ENCODE measurements around the gene GAPDHS. TPM values are rescaled to one million over a fixed set of nuclear protein-coding genes. Genes with fewer than 3 reads are reported as not detected.

The GAPDHS gene
- total and polyA plus RNA-seq, 2 of the 4 experiments (the other 2 are of a cell fraction): not detected

GRCh38 chr19:35557539-35558399 is 24.5 kb downstream of the GAPDHS start (continued):
- TF ChIP-seq SMC3 (IDR thresholded peaks at IDR 0.05; ENCODE audit: low read depth, low read length): no peak

- DNase-seq (no peak), ATAC-seq (ENCODE audit: low read depth) (no peak)
- Histone ChIP-seq H2BK20ac (ENCODE audit: low read depth, low read length) (no peak overlapping the region), H3K4me1 (ENCODE audit: control insufficient read depth, insufficient read depth, low read length) (no peaks in the 10 kb centered on the region), H3K27me3 (ENCODE audit: control insufficient read depth, insufficient read depth, low read length) (peaks cover 52% of the 10 kb centered on the region), H4K8ac (ENCODE audit: low read depth in 2 of 2, low read length in 2 of 2) (no peak overlapping the region), H3K23ac (ENCODE audit: low read depth, low read length) (no peak overlapping the region; the same call in 1 of the 2 replicates), H3K14ac (replicated peaks; ENCODE audit: low read depth, low read length) (no peak overlapping the region), H2AFZ (replicated peaks; ENCODE audit: low read length, poor library complexity) (peak overlapping the region; percentile 90), H3K56ac (ENCODE audit: extremely low read depth, insufficient read depth, low read length) (no peak overlapping the region), H3K79me1 (ENCODE audit: low read depth in 1 of 2, low read length in 2 of 2) (no peaks in the 10 kb centered on the region), H2AK5ac (ENCODE audit: low read depth, low read length) (no peak overlapping the region), H3K18ac (ENCODE audit: low read depth, low read length) (no peak overlapping the region), H3K4me2 (ENCODE audit: low read depth, low read length) (peak overlapping the region; percentile 46), H3K4ac (ENCODE audit: low read depth, low read length) (no peak overlapping the region), H2BK15ac (ENCODE audit: low read depth, low read length) (no peak overlapping the region), H4K20me1 (ENCODE audit: insufficient read depth, low read length) (no peaks in the 10 kb centered on the region), H3K9me3 (ENCODE audit: control insufficient read depth, insufficient read depth, low read length) (no peaks in the 10 kb centered on the region), H4K91ac (ENCODE audit: insufficient read depth, low read depth, low read length) (no peak overlapping the region), H2BK120ac (ENCODE audit: low read depth, low read length) (no peak overlapping the region), H4K5ac (ENCODE audit: low read depth, low read length) (no peak overlapping the region), H2BK5ac (ENCODE audit: low read depth, low read length, poor library complexity, severe bottlenecking) (no peak overlapping the region), H2AK9ac (replicated peaks; ENCODE audit: low read depth, low read length, poor library complexity) (no peak overlapping the region), H3K36me3 (ENCODE audit: control insufficient read depth, insufficient read depth, low read length) (no peaks in the 10 kb centered on the region), H3K4me3 (ENCODE audit: insufficient read depth, low read depth, low read length) (no peak overlapping the region), H3K9me1 (ENCODE audit: insufficient read depth, low read length) (0 out of 2 replicates have a peak, but pooled peaks cover 3% of the 10 kb centered on the region), H3K9ac (ENCODE audit: low read depth, low read length) (no peak overlapping the region), H3K27ac (ENCODE audit: insufficient read depth, low read length) (no peak overlapping the region)
- intact Hi-C loops (cut with micrococcal nuclease): no loop called here
- dilution Hi-C loops (cut with HindIII; ENCODE audit: low sequenced_read_pairs, unreplicated experiment): no loop called here
- CTCF ChIA-PET: interaction anchor here (1.6 kb wide), 1 partner anchor 11 kb away, joined by 6 read pairs; no protein-coding TSS in a partner anchor
- 58% methylated on average over 19 of the region's 53 CpGs; no CpG with 5 or more reads in 1 of the 2 experiments for WGBS, 2 experiments (ENCODE audit: extremely low coverage in 2 of 2, insufficient read length in 1 of 2)
- POLR2A ChIA-PET (ENCODE audit: unreplicated experiment): no interaction called here
- in situ Hi-C loops (cut with MboI; ENCODE audit: low sequenced_read_pairs): no loop called here
- BruUV-seq (replicated peaks): no TSS peak
- TF ChIP-seq ELK1 (IDR thresholded peaks at IDR 0.05; ENCODE audit: borderline replicate concordance, low read depth, low read length) (no peak), BHLHE40 (IDR thresholded peaks at IDR 0.05; ENCODE audit: low read depth, low read length) (no peak), USF2 (IDR thresholded peaks at IDR 0.05; ENCODE audit: low read depth, low read length) (no peak), CHD1 (IDR thresholded peaks at IDR 0.05; ENCODE audit: low read depth, low read length) (no peak), NFE2L2 (IDR thresholded peaks at IDR 0.05; ENCODE audit: low read depth, low read length) (no peak), MAFK (IDR thresholded peaks at IDR 0.05; ENCODE audit: low read depth, low read length) (no peak), SMC3 (IDR thresholded peaks at IDR 0.05; ENCODE audit: low read depth, low read length) (no peak), RCOR1 (IDR thresholded peaks at IDR 0.05; ENCODE audit: insufficient replicate concordance, low read length) (no peak), POLR2A (IDR thresholded peaks at IDR 0.05; ENCODE audit: low read depth, low read length) (no peak), CEBPB (IDR thresholded peaks at IDR 0.05; ENCODE audit: low read depth, low read length) (no peak)
These were observed 25.4 kb downstream of the GAPDHS start for GRCh38 chr19:35558400-35559280.
